GM10266 (cell line): ENCODE results near the gene GNL1.
A peak's percentile ranks its signal among the peaks of the same experiment; 100 is the strongest.

Experiments
- DNase-seq: peaks from one replicate; pipeline ENCODE4 v3.0.0; 2012; ENCODE audit errors: extremely low spot score
- CTCF ChIP-seq: IDR thresholded peaks from 2 replicates; pipeline ENCODE4 v1.5.1; 2012; ENCODE audit warnings: mild to moderate bottlenecking, low read depth; ENCODE audit not compliant: control insufficient read depth, insufficient read depth; ENCODE audit errors: missing control alignments

The GNL1 gene

GRCh38 chr6:30555816-30556065, 548 bp downstream of the GNL1 start:
- no peak for TF ChIP-seq CTCF
- no peak for DNase-seq

GRCh38 chr6:30554962-30555815, 1.1 kb downstream of the GNL1 start:
- DNase-seq, result no peak
- TF ChIP-seq CTCF, result no peak

- no peak for DNase-seq
- no peak for TF ChIP-seq CTCF
Observed at GRCh38 chr6:30554404-30554803, 1.9 kb downstream of the GNL1 start.

- no peak for DNase-seq
- TF ChIP-seq CTCF, result no peak
Observed at GRCh38 chr6:30548375-30548774, 7.9 kb downstream of the GNL1 start.

- no peak for DNase-seq
- no peak for TF ChIP-seq CTCF
Observed at GRCh38 chr6:30547454-30547853, 8.8 kb downstream of the GNL1 start.

- peak; percentile 40 for DNase-seq
- TF ChIP-seq CTCF, result peak; percentile 68
Observed at GRCh38 chr6:30544666-30545272, 11.5 kb downstream of the GNL1 start.

GRCh38 chr6:30543821-30544220, 12.5 kb downstream of the GNL1 start:
- TF ChIP-seq CTCF, result no peak
- no peak for DNase-seq
